Measurements from ENCODE around the gene PNPLA6. TPM values are rescaled to one million over a fixed set of nuclear protein-coding genes. Genes with fewer than 3 reads are reported as not detected.

PNPLA6 gene
- total and polyA plus RNA-seq, 10 of the 15 experiments (the other 5 are each of a cell fraction or from before 2014, with no cell fraction given) = 0.95 to 105 (median 40.0) TPM

- CTCF ChIA-PET = interaction anchor here (1.1 to 4.7 kb wide), 4 partner anchors 21 to 243 kb away, joined by 3 to 30 read pairs (median 6); no protein-coding TSS in a partner anchor
- H3K9me3 ChIP-seq (replicated peaks; ENCODE audit: control insufficient read depth, insufficient read depth, low read length) = no peaks in the 10 kb centered on the region
Measured at GRCh38 chr19:7597689-7598088, 62.2 kb downstream of the PNPLA6 start.

More at GRCh38 chr19:7597689-7598088, 62.2 kb downstream of the PNPLA6 start:
- DNase-seq (ENCODE audit: low read depth, low spot score) (no peak), ATAC-seq (no peak), FAIRE-seq (no peak)
- TF ChIP-seq TARDBP (IDR thresholded peaks at IDR 0.05; ENCODE audit: borderline replicate concordance) (no peak), SREBF1 (IDR thresholded peaks at IDR 0.05; ENCODE audit: low read length) (no peak), RCOR1 (conservative IDR thresholded peaks at IDR 0.05; ENCODE audit: low read depth, low read length) (no peak), CREB1 (IDR thresholded peaks at IDR 0.05; ENCODE audit: low read depth) (no peak), PBX3 (IDR thresholded peaks at IDR 0.05; ENCODE audit: insufficient replicate concordance, low read depth, low read length) (no peak), SIN3A (IDR thresholded peaks at IDR 0.05; ENCODE audit: low read depth, low read length) (no peak)
- ChIA-PET SMC1A (ENCODE audit: uncharacterized antibody, unreplicated experiment) (interaction anchor here (0.6 to 2.5 kb wide), 4 partner anchors 11 to 202 kb away, joined by 3 to 7 read pairs (median 3); partner anchors contain the start of genes PET100 and XAB2), RAD21 (ENCODE audit: unreplicated experiment) (interaction anchor here (1.0 to 2.1 kb wide), 3 partner anchors 29 to 243 kb away, joined by 3 to 16 read pairs (median 4); partner anchors contain the start of gene TRAPPC5), POLR2A (interaction anchor here (0.8 to 1.7 kb wide), 3 partner anchors 9 to 201 kb away, joined by 3 to 6 read pairs (median 3); no protein-coding TSS in a partner anchor)
- intact Hi-C loops (cut with micrococcal nuclease; ENCODE audit: unreplicated experiment) (no loop called here), in situ Hi-C loops (cut with MboI) (no loop called here)
- Histone ChIP-seq H3K9ac (ENCODE audit: control insufficient read depth, insufficient read depth, low read length) (no peak overlapping the region), H2AFZ (ENCODE audit: control insufficient read depth, low read depth, low read length) (no peak overlapping the region), H3K79me2 (ENCODE audit: control insufficient read depth, insufficient read depth, low read length) (no peaks in the 10 kb centered on the region), H3K4me3 (no peak overlapping the region), H3K4me1 (ENCODE audit: control insufficient read depth, insufficient read depth, low read length) (no peaks in the 10 kb centered on the region; the same call in 1 of the 2 replicates), H3K27me3 (replicated peaks in 1 of 2; ENCODE audit: control insufficient read depth in 2 of 2, insufficient read depth in 2 of 2, low read length in 1 of 2) (peaks cover 0 to 2% of the 10 kb centered on the region in 2 experiments; a peak in 1 of 4 replicates), H3K36me3 (ENCODE audit: control insufficient read depth in 2 of 2, insufficient read depth in 2 of 2, low read length in 1 of 2) (no peaks in the 10 kb centered on the region), H4K20me1 (ENCODE audit: control insufficient read depth, insufficient read depth) (no peaks in the 10 kb centered on the region), H3K27ac (ENCODE audit: control insufficient read depth, insufficient read depth) (no peak overlapping the region), H3K4me2 (ENCODE audit: control insufficient read depth, insufficient read depth) (no peak overlapping the region)
- 63% methylated on average over 9 of the region's 9 CpGs for WGBS (ENCODE audit: insufficient coverage, insufficient replicate concordance, low lambda C conversion rate, missing lambda C conversion rate)
- no TSS peak for BruUV-seq (replicated peaks)

Measured in GM12878 (cell line).